Measurements from ENCODE around the gene TCEAL5.

DNA sequence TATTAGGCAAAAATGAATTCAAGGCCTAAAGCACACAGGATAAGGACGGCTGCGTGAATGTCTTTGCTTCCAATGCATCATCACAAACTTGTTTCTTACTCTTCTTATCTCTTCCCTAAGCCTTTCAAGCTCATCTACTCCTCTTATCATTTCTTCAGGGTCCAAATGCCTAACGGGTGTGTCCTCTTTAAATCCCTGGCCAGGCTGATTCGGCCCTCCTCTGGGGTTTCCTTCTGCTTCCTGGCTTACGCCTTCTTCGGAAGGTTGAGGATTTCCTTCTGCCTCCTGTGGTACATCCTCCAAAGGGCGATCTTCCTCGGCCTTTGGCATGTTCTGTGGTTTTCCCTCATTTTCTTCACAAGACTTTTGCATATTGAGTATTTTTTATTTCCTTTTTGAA lies 22.9 kb downstream of the TCEAL5 start:
- TF ChIP-seq CTCF (IDR thresholded peaks at IDR 0.05) (no peak), POLR2A (IDR thresholded peaks at IDR 0.05) (no peak), EP300 (IDR thresholded peaks at IDR 0.05) (no peak)
